Fibroblast of villous mesenchyme (primary cell): ENCODE results near the gene COG5. TPM values are rescaled to one million over a fixed set of nuclear protein-coding genes. Genes with fewer than 3 reads are reported as not detected.
A peak's percentile ranks its signal among the peaks of the same experiment; 100 is the strongest.

ENCODE experiments used
- DNase-seq: peaks from one replicate; pipeline ENCODE4 v3.0.0-alpha.2; 2010; ENCODE audit warnings: low read depth
- H3K4me3 ChIP-seq: 2 replicates; pipeline ENCODE4 v1.5.1; 2011; ENCODE audit warnings: low read depth, mild to moderate bottlenecking, low read length
- total RNA-seq: library from RNA; depleted of rRNA; stranded (reverse); fragments of >200 nt; gene quantifications from 2 replicates; pipeline ENCODE4 v1.2.3, GENCODE V29; 2012
- TF ChIP-seq, protein P1 (sequence below): IDR thresholded peaks from 2 replicates; pipeline ENCODE4 v1.5.1; 2012; ENCODE audit warnings: low read depth, mild to moderate bottlenecking, low read length; ENCODE audit not compliant: insufficient read depth

Gene COG5
- total RNA-seq, 1 donor, result 32.0 TPM

DNA sequence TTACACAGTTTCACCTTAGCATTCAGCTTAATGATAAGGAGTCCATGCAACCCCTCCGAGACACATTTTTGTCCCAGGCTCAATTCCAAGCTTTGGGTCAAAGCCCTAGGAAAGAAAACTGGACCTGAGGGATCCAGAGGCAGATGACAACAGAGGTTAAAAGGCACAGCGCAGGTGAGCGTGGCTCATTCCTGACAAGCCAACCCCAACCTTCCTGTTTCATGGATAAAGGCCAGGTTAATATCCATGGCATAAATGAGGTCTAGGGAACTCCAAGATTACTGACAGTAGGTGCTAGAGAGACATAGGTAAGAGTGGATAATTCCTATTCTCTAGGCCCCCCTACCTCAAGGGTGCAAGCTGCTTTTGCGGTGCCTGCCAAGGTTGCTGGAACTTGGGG lies 180.5 kb downstream of the COG5 start:
- TF ChIP-seq, protein P1, sequence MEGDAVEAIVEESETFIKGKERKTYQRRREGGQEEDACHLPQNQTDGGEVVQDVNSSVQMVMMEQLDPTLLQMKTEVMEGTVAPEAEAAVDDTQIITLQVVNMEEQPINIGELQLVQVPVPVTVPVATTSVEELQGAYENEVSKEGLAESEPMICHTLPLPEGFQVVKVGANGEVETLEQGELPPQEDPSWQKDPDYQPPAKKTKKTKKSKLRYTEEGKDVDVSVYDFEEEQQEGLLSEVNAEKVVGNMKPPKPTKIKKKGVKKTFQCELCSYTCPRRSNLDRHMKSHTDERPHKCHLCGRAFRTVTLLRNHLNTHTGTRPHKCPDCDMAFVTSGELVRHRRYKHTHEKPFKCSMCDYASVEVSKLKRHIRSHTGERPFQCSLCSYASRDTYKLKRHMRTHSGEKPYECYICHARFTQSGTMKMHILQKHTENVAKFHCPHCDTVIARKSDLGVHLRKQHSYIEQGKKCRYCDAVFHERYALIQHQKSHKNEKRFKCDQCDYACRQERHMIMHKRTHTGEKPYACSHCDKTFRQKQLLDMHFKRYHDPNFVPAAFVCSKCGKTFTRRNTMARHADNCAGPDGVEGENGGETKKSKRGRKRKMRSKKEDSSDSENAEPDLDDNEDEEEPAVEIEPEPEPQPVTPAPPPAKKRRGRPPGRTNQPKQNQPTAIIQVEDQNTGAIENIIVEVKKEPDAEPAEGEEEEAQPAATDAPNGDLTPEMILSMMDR, result no peak
- no peak for DNase-seq
- H3K4me3 ChIP-seq, result no peak overlapping the region

DNA sequence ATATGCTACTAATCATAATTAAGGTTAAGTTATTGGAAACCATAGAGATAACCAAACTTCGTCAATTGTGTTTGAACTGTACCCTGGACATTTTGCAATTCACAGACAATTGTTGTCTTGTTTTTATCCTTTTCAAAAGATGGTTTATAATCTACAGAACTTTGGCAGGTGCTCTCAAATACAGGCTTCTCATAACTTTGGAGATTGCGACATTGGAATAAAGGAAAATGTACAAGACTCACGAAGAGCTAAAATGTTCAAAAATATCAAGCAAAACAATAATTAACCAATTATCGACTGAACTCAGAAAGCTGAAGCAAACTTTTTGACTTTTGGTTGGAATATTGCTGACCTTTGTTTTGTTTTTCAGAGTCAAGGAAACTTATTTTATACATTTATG lies 182.3 kb downstream of the COG5 start:
- TF ChIP-seq, protein P1, result no peak
- no peak overlapping the region for H3K4me3 ChIP-seq
- no peak for DNase-seq

DNA sequence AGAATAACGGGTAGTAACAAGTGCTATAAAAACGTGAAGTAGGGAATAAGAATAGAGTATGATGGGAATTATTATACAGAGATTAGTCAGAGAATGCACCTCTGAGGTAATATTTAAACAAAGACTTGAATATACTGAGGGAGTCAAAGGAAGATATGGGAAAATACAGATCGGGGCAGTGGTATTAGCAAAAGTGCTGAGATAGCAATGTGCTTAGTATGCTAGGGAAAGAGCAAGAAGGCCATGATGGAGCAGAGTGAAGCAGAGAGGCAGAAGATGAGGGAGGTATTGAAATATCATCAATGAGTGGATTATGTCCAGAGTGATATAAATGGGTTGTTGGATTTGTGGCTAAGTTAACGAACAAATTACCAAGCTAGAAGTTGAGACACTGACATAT lies 190.4 kb downstream of the COG5 start:
- no peak overlapping the region for H3K4me3 ChIP-seq
- DNase-seq, result no peak
- TF ChIP-seq, protein P1, result no peak

DNA sequence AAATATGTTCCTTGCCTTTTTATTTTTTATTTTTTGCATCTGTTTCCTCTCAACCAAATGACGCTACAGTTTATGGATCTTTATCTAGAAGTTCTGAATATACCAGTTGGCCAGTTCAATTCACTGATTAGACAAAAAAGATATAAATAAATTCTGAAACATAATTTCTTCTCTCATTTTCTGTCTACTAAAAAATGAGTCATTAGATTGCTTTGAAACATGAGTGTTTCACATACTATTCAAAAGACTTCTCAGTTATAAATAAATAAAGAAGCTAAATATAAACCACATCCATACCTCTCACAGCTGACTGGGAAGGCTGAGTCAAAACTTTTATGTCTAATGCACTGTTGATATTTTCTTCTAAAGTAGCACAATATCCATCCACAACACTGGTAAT lies 191.4 kb downstream of the COG5 start:
- no peak overlapping the region for H3K4me3 ChIP-seq
- peak; percentile 60 for DNase-seq
- TF ChIP-seq, protein P1, result no peak

DNA sequence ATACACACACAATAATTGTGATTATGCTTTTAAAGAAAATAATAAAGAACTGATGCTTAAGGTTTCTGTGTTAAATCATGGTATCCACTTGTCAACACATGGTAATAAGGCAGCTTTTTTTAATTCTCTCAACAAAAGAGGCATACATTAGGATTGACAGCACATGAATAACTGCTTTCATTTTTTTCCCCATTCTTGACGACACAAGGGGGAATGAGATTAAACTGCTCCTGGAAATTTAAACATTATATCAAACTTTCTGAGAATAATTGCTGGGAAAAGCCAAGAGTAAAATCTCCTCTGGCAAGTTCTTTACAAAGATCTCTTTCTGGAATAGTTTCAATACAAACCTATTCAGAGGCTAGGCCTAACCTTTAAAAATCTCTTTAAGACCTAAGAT lies 192.9 kb downstream of the COG5 start:
- DNase-seq, result no peak
- H3K4me3 ChIP-seq, result no peak overlapping the region
- TF ChIP-seq, protein P1, result no peak

DNA sequence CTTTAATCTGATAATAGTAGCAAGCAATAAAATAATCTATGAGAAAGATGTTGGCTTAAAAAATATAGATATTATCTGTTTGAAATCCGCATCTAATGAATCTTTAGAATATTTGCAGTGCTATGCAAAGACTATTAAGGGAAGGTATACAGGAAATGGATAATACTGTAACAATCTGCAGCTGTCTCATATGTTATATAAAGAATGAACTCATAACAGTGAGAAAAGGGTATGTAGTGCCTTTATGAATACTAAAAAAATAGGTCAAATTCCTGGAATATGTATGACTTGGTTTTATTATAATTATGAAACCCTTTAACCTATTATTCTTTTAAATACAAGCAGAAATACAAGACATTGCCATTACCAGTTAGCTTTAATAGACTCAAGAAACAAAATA lies 198.9 kb downstream of the COG5 start:
- no peak for DNase-seq
- TF ChIP-seq, protein P1, result no peak
- H3K4me3 ChIP-seq, result no peak overlapping the region

DNA sequence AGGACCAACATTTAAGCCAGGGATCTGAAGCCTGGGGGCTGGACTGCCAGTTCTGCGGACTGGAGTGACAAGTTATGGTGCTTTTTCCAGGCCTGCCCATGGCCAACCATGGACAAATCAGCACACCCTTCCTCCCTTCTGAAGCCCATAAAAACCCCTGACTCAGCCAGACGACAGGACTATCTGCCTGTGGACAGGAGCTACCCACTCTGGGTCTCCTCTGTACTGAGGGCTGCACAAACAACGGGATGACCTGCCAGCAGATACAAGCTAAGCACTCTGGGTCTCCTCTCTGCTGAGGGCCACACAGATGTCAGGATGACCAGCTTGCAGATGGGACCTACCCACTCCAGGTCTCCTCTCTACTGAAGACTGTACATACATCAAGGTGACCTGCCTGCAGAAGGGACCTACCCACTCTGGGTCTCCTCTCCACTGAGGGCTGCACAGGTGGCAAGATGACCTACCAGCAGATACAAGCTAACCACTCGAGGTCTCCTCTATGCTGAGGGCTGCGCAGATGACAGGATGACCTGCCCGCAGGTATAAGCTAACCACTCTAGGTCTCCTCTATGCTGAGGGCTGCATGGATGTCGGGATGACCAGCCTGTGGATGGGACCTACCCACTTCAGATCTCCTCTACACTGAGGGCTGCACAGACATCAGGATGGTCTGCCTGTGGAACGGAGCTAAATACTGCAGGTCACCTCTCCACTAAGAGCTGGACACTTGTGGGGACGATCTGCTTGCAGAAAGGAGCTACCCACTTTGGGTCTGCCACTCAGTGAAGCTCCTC lies 204.0 kb downstream of the COG5 start:
- no peak for DNase-seq
- no peak overlapping the region for H3K4me3 ChIP-seq
- TF ChIP-seq, protein P1, result no peak
